DND-41 (cell line): Measurements from ENCODE around the gene KCND3.

ENCODE experiments used
- EZH2 ChIP-seq: IDR thresholded peaks from 3 replicates; pipeline ENCODE4 v1.6.1; 2012; ENCODE audit warnings: borderline replicate concordance, low read depth, mild to moderate bottlenecking, moderate library complexity, low read length, inconsistent platforms; ENCODE audit not compliant: severe bottlenecking
- TF ChIP-seq, protein P1 (sequence below): IDR thresholded peaks from 2 replicates; pipeline ENCODE4 v1.5.1; 2012; ENCODE audit warnings: borderline replicate concordance, low read length, moderate library complexity, mild to moderate bottlenecking; ENCODE audit not compliant: poor library complexity, severe bottlenecking; ENCODE audit errors: extremely low read depth

DNA sequence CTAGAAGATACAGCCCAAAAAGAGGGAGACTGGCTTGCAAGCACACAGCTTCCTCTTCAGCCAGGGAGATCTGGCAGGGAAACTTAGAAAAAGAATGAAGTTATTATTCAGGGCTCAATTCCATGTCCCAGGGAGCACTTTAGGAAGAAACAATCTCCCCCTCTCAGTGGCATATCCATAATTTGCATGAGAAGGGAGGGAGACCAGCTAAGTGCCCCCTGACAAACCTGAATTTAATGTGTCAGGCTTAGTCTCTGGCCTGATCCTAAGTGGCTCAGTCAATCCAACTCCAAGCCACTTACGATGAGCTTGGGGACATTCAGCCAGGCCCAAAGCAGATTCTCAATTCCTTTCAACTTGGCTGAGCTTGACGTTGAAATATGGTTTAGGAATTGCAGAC, 17.7 kb upstream of the KCND3 start:
- TF ChIP-seq, protein P1, sequence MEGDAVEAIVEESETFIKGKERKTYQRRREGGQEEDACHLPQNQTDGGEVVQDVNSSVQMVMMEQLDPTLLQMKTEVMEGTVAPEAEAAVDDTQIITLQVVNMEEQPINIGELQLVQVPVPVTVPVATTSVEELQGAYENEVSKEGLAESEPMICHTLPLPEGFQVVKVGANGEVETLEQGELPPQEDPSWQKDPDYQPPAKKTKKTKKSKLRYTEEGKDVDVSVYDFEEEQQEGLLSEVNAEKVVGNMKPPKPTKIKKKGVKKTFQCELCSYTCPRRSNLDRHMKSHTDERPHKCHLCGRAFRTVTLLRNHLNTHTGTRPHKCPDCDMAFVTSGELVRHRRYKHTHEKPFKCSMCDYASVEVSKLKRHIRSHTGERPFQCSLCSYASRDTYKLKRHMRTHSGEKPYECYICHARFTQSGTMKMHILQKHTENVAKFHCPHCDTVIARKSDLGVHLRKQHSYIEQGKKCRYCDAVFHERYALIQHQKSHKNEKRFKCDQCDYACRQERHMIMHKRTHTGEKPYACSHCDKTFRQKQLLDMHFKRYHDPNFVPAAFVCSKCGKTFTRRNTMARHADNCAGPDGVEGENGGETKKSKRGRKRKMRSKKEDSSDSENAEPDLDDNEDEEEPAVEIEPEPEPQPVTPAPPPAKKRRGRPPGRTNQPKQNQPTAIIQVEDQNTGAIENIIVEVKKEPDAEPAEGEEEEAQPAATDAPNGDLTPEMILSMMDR: no peak
- TF ChIP-seq EZH2: no peak
